ENCODE results near the gene APOA5.
"Not testable (repeated sequence)": the region's sequence is repeated elsewhere in the genome, so short reads cannot be mapped to it uniquely, and the experiment has no call there.

APOA5 gene

GRCh38 chr11:116778556-116778955, 13.1 kb downstream of the APOA5 start:
- FAIRE-seq: no peak
- no peak for DNase-seq (ENCODE audit: extremely low spot score, insufficient read length, low read depth)

- DNase-seq (ENCODE audit: extremely low spot score, insufficient read length, low read depth): no peak
- FAIRE-seq: no peak
Observed at GRCh38 chr11:116777056-116777455, 14.6 kb downstream of the APOA5 start.

- FAIRE-seq (no peak), DNase-seq (ENCODE audit: extremely low spot score, insufficient read length, low read depth) (no peak)
Observed at GRCh38 chr11:116776522-116776984, 15.1 kb downstream of the APOA5 start.

GRCh38 chr11:116775975-116776374, 15.7 kb downstream of the APOA5 start:
- FAIRE-seq (no peak), DNase-seq (ENCODE audit: extremely low spot score, insufficient read length, low read depth) (no peak)

GRCh38 chr11:116774661-116775060, 17.0 kb downstream of the APOA5 start:
- FAIRE-seq: no peak
- no peak for DNase-seq (ENCODE audit: extremely low spot score, insufficient read length, low read depth)

- no peak for DNase-seq (ENCODE audit: extremely low spot score, insufficient read length, low read depth)
- peak; percentile 64 for FAIRE-seq
Observed at GRCh38 chr11:116773203-116774097, 18.2 kb downstream of the APOA5 start.

- DNase-seq (ENCODE audit: extremely low spot score, insufficient read length, low read depth): peak; percentile 87
- peak; percentile 93 for FAIRE-seq
Observed at GRCh38 chr11:116772443-116773202, 19.1 kb downstream of the APOA5 start, which contains the start of gene BUD13. Gene BUD13 (minus strand): TSS chr11:116772987. CDS start chr11:116772964, 23 bp downstream.

- DNase-seq (ENCODE audit: extremely low spot score, insufficient read length, low read depth) (no peak), FAIRE-seq (no peak)
Observed at GRCh38 chr11:116771935-116772334, 19.7 kb downstream of the APOA5 start.

- no peak for FAIRE-seq
- DNase-seq (ENCODE audit: extremely low spot score, insufficient read length, low read depth): no peak
Observed at GRCh38 chr11:116762132-116762531, 29.5 kb downstream of the APOA5 start.

GRCh38 chr11:116756044-116756443, 35.6 kb downstream of the APOA5 start:
- DNase-seq (ENCODE audit: extremely low spot score, insufficient read length, low read depth); FAIRE-seq: not testable (repeated sequence)

- FAIRE-seq (no peak), DNase-seq (ENCODE audit: extremely low spot score, insufficient read length, low read depth) (no peak)
Observed at GRCh38 chr11:116750070-116750718, 41.5 kb downstream of the APOA5 start.

- FAIRE-seq (no peak), DNase-seq (ENCODE audit: extremely low spot score, insufficient read length, low read depth) (no peak)
Observed at GRCh38 chr11:116742104-116742503, 49.6 kb downstream of the APOA5 start.

- DNase-seq (ENCODE audit: extremely low spot score, insufficient read length, low read depth) (no peak), FAIRE-seq (no peak)
Observed at GRCh38 chr11:116740741-116741140, 50.9 kb downstream of the APOA5 start.
